Breast epithelium (tissue), 3 donors: Measurements from ENCODE around the gene PET117.

Experiments
- POLR2AphosphoS5 ChIP-seq, 3 donors: sonication (generic); formaldehyde crosslinking; IDR thresholded peaks; one replicate each; pipeline ENCODE4 v1.6.1; 2017; ENCODE audit warnings: antibody characterized with exemption in 3 of 3
- TF ChIP-seq, protein P1 (sequence below), 3 donors: fragments of 450-650 bp; IDR thresholded peaks; one replicate each; pipeline ENCODE4 v1.5.1; 2016 to 2017; ENCODE audit warnings: antibody characterized with exemption in 3 of 3, mild to moderate bottlenecking in 3 of 3, moderate library complexity in 3 of 3

DNA sequence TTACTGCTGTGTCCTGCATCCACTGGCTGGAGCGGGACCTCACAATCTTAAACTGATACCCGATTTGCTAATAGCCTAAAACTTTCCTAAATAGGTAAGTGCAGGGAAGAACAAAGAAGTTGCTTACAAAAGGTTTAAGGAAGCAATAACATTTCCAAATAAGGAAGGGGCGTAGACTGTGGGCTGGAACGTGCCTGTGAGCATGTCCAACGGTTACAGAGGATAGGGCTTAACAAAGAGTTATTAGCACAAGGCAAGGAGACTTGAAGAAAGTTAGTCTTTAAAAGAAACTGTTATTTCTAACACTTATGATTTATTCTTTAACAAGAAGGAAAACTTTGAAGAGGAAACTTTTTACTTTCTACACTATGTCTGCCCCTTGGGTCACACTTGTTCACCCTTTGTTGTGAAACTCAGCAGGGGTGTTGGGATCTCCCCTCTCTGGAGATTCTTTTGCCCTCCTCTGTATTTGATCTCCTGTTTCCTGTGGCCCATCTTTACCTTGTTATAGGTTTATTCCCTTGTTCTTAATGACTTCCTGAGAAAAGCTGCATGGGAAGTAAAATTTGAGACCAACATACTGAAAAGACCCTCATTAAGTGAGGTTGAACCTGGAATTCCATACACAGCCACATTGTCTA lies 28.7 kb downstream of the PET117 start:
- TF ChIP-seq, protein P1, sequence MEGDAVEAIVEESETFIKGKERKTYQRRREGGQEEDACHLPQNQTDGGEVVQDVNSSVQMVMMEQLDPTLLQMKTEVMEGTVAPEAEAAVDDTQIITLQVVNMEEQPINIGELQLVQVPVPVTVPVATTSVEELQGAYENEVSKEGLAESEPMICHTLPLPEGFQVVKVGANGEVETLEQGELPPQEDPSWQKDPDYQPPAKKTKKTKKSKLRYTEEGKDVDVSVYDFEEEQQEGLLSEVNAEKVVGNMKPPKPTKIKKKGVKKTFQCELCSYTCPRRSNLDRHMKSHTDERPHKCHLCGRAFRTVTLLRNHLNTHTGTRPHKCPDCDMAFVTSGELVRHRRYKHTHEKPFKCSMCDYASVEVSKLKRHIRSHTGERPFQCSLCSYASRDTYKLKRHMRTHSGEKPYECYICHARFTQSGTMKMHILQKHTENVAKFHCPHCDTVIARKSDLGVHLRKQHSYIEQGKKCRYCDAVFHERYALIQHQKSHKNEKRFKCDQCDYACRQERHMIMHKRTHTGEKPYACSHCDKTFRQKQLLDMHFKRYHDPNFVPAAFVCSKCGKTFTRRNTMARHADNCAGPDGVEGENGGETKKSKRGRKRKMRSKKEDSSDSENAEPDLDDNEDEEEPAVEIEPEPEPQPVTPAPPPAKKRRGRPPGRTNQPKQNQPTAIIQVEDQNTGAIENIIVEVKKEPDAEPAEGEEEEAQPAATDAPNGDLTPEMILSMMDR (IDR thresholded peaks at IDR 0.05) = no peak
- no peak for TF ChIP-seq POLR2AphosphoS5 (IDR thresholded peaks at IDR 0.05)
